ENCODE data around the gene CHCHD6.

CHCHD6 gene

GRCh38 chr3:126944089-126944965 lies 240.3 kb downstream of the CHCHD6 start:
- H3K9ac ChIP-seq (ENCODE audit: insufficient read length), result no peak overlapping the region
- TF ChIP-seq FOXP2 (optimal IDR thresholded peaks at IDR 0.05; ENCODE audit: control extremely low read depth, extremely low read length, insufficient read depth) (no peak), POLR2AphosphoS5 (IDR thresholded peaks at IDR 0.05; ENCODE audit: borderline replicate concordance, low read depth, low read length) (no peak), EZH2 (IDR thresholded peaks at IDR 0.05) (no peak)
- H3K4me3 ChIP-seq, result no peak overlapping the region
- no peaks in the 10 kb centered on the region for H3K36me3 ChIP-seq (ENCODE audit: insufficient read depth, low read length)
- DNase-seq (ENCODE audit: low read depth, low spot score), result no peak
- H3K27ac ChIP-seq, result no peak overlapping the region
- no peaks in the 10 kb centered on the region for H3K9me3 ChIP-seq (ENCODE audit: low read depth, low read length)

DNA sequence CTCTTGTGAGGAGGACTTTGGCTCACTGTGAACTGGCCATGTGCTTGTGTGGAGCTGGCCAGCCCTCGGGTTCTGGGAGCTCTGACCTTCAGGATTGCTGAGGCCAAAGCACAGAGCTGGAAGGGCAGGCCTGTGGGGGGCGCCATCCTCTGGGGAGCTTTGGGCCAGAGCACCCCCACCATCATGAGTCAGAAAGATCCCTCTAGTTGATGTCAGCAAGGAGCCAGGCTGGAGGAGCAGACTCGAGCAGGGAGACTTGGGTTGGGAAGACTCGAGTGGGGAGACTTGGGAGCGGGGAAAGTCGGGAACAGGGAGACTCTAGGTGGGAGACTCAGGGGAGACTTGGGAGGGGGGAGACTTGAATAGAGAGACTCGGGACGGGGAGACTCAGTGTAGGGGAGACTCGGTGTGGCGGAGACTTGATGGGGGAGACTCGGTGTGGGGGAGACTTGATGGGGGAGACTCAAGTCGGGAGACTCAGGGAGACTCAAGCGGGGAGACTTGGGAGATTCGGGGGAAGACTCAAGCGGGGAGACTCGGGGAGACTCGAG lies 241.2 kb downstream of the CHCHD6 start:
- Histone ChIP-seq H3K4me3 (no peak overlapping the region), H3K36me3 (ENCODE audit: insufficient read depth, low read length) (no peaks in the 10 kb centered on the region), H3K9ac (ENCODE audit: insufficient read length) (no peak overlapping the region), H3K9me3 (ENCODE audit: low read depth, low read length) (no peaks in the 10 kb centered on the region), H3K27ac (no peak overlapping the region)
- no peak for DNase-seq (ENCODE audit: low read depth, low spot score)
- TF ChIP-seq FOXP2 (optimal IDR thresholded peaks at IDR 0.05; ENCODE audit: control extremely low read depth, extremely low read length, insufficient read depth) (no peak), POLR2AphosphoS5 (IDR thresholded peaks at IDR 0.05; ENCODE audit: borderline replicate concordance, low read depth, low read length) (no peak), EZH2 (IDR thresholded peaks at IDR 0.05) (no peak)

- DNase-seq (ENCODE audit: low read depth, low spot score), result no peak
- H3K4me3 ChIP-seq, result no peak overlapping the region
- H3K9ac ChIP-seq (ENCODE audit: insufficient read length), result no peak overlapping the region
- H3K36me3 ChIP-seq (ENCODE audit: insufficient read depth, low read length), result no peaks in the 10 kb centered on the region
- TF ChIP-seq EZH2 (IDR thresholded peaks at IDR 0.05), result no peak
- no peak for TF ChIP-seq FOXP2 (optimal IDR thresholded peaks at IDR 0.05; ENCODE audit: control extremely low read depth, extremely low read length, insufficient read depth)
- TF ChIP-seq POLR2AphosphoS5 (IDR thresholded peaks at IDR 0.05; ENCODE audit: borderline replicate concordance, low read depth, low read length), result no peak
- no peak overlapping the region for H3K27ac ChIP-seq
- no peaks in the 10 kb centered on the region for H3K9me3 ChIP-seq (ENCODE audit: low read depth, low read length)
Observed at GRCh38 chr3:126945891-126946290, 241.9 kb downstream of the CHCHD6 start.

DNA sequence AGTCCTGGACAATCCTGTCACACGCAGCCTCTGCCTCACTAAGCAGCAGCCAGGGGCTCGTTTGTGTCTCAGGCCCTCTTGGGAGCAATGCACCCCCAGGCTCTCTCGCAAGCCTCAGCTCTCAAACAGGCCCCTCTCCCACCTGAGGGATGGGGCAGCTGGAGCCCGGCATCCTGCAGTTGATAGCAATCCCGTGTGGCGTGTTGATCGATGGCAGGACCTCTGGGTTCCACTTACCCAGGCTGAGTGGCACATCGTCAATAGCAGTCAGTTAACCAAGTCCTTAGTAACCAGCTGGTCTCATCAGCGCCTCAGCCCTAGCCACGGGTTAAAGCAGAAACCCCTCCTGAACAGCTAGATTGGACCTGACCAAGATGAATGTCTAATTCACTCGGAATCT lies 242.4 kb downstream of the CHCHD6 start:
- Histone ChIP-seq H3K9ac (ENCODE audit: insufficient read length) (no peak overlapping the region), H3K9me3 (ENCODE audit: low read depth, low read length) (no peaks in the 10 kb centered on the region), H3K36me3 (ENCODE audit: insufficient read depth, low read length) (no peaks in the 10 kb centered on the region), H3K4me3 (no peak overlapping the region), H3K27ac (no peak overlapping the region)
- no peak for DNase-seq (ENCODE audit: low read depth, low spot score)
- TF ChIP-seq POLR2AphosphoS5 (IDR thresholded peaks at IDR 0.05; ENCODE audit: borderline replicate concordance, low read depth, low read length) (no peak), EZH2 (IDR thresholded peaks at IDR 0.05) (no peak), FOXP2 (optimal IDR thresholded peaks at IDR 0.05; ENCODE audit: control extremely low read depth, extremely low read length, insufficient read depth) (no peak)

DNA sequence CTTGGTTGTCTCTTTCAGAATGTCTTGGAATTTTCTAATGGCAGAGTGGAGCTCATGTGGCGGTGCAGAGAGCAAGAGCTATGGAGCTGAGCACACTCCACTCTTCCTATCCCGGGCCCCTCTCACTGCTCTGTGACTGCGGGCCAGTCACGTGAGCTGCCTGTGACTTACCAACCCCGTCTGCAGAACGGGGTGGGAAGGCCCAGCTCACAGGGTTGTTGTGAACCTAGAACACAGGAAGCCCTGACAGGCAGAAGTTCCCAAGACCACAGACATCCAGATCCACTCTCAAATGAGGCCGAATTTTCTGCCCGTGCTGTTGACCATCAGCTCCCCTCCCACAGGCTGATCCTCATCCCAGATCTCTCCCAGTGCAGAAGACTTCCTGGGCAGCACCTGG lies 243.4 kb downstream of the CHCHD6 start:
- Histone ChIP-seq H3K9ac (ENCODE audit: insufficient read length) (no peak overlapping the region), H3K36me3 (ENCODE audit: insufficient read depth, low read length) (no peaks in the 10 kb centered on the region), H3K27ac (no peak overlapping the region), H3K9me3 (ENCODE audit: low read depth, low read length) (no peaks in the 10 kb centered on the region), H3K4me3 (no peak overlapping the region)
- TF ChIP-seq EZH2 (IDR thresholded peaks at IDR 0.05), result no peak
- no peak for DNase-seq (ENCODE audit: low read depth, low spot score)

- Histone ChIP-seq H3K9me3 (ENCODE audit: low read depth, low read length) (no peaks in the 10 kb centered on the region), H3K4me3 (no peak overlapping the region), H3K36me3 (ENCODE audit: insufficient read depth, low read length) (no peaks in the 10 kb centered on the region), H3K27ac (no peak overlapping the region), H3K9ac (ENCODE audit: insufficient read length) (no peak overlapping the region)
- TF ChIP-seq POLR2AphosphoS5 (IDR thresholded peaks at IDR 0.05; ENCODE audit: borderline replicate concordance, low read depth, low read length) (no peak), EZH2 (IDR thresholded peaks at IDR 0.05) (no peak), FOXP2 (optimal IDR thresholded peaks at IDR 0.05; ENCODE audit: control extremely low read depth, extremely low read length, insufficient read depth) (no peak)
- DNase-seq (ENCODE audit: low read depth, low spot score), result no peak
Observed at GRCh38 chr3:126948980-126949535, 245.0 kb downstream of the CHCHD6 start.

DNA sequence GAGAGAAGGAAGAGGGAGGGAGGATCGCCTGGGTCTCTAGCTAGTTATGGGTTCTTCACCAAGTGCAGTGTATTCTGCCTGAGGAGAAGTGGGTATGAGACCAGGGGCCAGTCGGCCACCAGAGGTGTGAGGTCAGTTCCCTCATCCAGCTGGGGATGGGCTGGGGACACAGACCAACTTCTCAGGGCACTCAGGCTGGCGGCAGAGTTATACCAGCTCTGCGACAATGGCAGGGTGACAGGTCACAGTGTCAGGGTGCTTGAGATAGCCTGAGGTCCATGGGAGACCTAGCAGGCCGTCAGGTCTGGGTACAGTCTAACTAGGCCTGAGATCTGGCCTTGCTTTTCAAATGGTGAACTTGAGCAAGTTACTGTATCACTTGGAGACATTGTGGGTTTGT lies 247.5 kb downstream of the CHCHD6 start:
- DNase-seq (ENCODE audit: low read depth, low spot score), result no peak
- TF ChIP-seq POLR2AphosphoS5 (IDR thresholded peaks at IDR 0.05; ENCODE audit: borderline replicate concordance, low read depth, low read length), result no peak
- no peak for TF ChIP-seq EZH2 (IDR thresholded peaks at IDR 0.05)
- TF ChIP-seq FOXP2 (optimal IDR thresholded peaks at IDR 0.05; ENCODE audit: control extremely low read depth, extremely low read length, insufficient read depth), result no peak
- Histone ChIP-seq H3K9ac (ENCODE audit: insufficient read length) (no peak overlapping the region), H3K4me3 (no peak overlapping the region), H3K9me3 (ENCODE audit: low read depth, low read length) (no peaks in the 10 kb centered on the region), H3K36me3 (ENCODE audit: insufficient read depth, low read length) (no peaks in the 10 kb centered on the region), H3K27ac (no peak overlapping the region)

DNA sequence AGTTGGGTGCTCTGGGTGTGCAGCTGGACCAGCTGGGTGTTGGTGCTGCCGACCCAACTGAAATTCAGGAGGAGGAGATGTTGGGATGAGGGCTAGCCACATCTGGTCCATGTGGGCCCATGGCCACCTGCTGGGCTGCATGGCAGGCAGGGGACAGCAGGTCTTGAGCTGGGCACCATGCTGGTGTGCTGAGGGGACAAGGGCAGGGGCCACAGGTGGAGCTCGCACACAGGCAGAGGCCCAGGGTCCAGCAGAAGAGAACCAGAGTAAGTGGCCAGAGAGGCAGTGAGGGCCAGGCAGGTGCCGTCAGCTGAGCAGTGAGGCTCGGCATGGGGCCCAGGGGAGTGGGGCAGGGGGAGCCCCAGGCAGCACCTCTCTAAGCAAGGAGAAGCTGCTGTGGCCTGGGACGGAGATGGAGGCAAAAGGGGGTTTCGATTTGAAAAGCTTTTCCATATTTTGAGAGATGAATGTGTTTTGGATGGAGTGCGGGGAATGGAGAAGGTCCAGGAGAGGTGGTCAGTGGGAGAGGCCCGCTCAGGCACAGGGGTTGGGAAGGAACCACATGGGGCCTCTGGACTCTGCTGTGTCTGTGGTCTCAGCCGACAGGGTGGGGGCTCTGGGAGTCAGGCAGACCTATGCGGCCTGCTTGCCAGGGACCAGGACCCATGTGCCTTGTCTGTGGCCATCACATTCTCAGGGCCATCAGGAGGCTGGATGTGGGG lies 248.4 kb downstream of the CHCHD6 start:
- Histone ChIP-seq H3K9ac (ENCODE audit: insufficient read length) (no peak overlapping the region), H3K4me3 (no peak overlapping the region), H3K27ac (no peak overlapping the region), H3K36me3 (ENCODE audit: insufficient read depth, low read length) (no peaks in the 10 kb centered on the region), H3K9me3 (ENCODE audit: low read depth, low read length) (no peaks in the 10 kb centered on the region)
- DNase-seq (ENCODE audit: low read depth, low spot score), result no peak
- TF ChIP-seq POLR2AphosphoS5 (IDR thresholded peaks at IDR 0.05; ENCODE audit: borderline replicate concordance, low read depth, low read length) (no peak), FOXP2 (optimal IDR thresholded peaks at IDR 0.05; ENCODE audit: control extremely low read depth, extremely low read length, insufficient read depth) (no peak)

Data from SK-N-MC (cell line).